ENCODE data around the gene SPINT2.

- no peak for TF ChIP-seq POLR2A (IDR thresholded peaks at IDR 0.05)
- no peak for TF ChIP-seq CTCF (IDR thresholded peaks at IDR 0.05)
- TF ChIP-seq EP300 (IDR thresholded peaks at IDR 0.05; ENCODE audit: low read depth), result no peak
Measured at GRCh38 chr19:38280030-38280921, 15.9 kb downstream of the SPINT2 start.
